SK-N-SH treated with all-trans-retinoic acid at 6 μM for 48 hours (cell line): ENCODE measurements around the gene PIGN.

Experiments used
- ATAC-seq: fragments of 200-7000 bp; cut with Tn5 transposase; 3 replicates; pipeline ENCODE4 v1.9.1; 2020; ENCODE audit warnings: mild to moderate bottlenecking, moderate library complexity
- ARNTL ChIP-seq: fragments of 450-650 bp; formaldehyde crosslinking; IDR thresholded peaks from 2 replicates; pipeline ENCODE4 v1.5.0; 2020; ENCODE audit warnings: low read depth, mild to moderate bottlenecking, moderate library complexity, borderline replicate concordance
- BACH2 ChIP-seq: fragments of 250-450 bp; sonication (Bioruptor Pico); IDR thresholded peaks from 2 replicates; pipeline ENCODE4 v1.9.0; 2021; ENCODE audit warnings: mild to moderate bottlenecking, borderline replicate concordance
- CSDC2 ChIP-seq: fragments of 250-450 bp; sonication (Bioruptor Pico); IDR thresholded peaks from 2 replicates; pipeline ENCODE4 v1.5.0; 2020; ENCODE audit warnings: mild to moderate bottlenecking, moderate library complexity
- ESRRG ChIP-seq: fragments of 250-450 bp; sonication (Bioruptor Pico); IDR thresholded peaks from 2 replicates; pipeline ENCODE4 v1.6.1; 2021; ENCODE audit warnings: mild to moderate bottlenecking
- GLIS3 ChIP-seq: fragments of 250-450 bp; sonication (Bioruptor Pico); IDR thresholded peaks from 2 replicates; pipeline ENCODE4 v1.5.0; 2020; ENCODE audit warnings: mild to moderate bottlenecking, moderate library complexity
- ISL1 ChIP-seq: fragments of 250-450 bp; sonication (Bioruptor Pico); IDR thresholded peaks from 2 replicates; pipeline ENCODE4 v2.1.2; 2022; ENCODE audit warnings: mild to moderate bottlenecking, moderate library complexity
- OSR1 ChIP-seq: fragments of 250-450 bp; sonication (Bioruptor Pico); IDR thresholded peaks from 2 replicates; pipeline ENCODE4 v1.8.0; 2022; ENCODE audit warnings: moderate library complexity, mild to moderate bottlenecking, inconsistent platforms
- POU6F1 ChIP-seq: fragments of 250-450 bp; sonication (Bioruptor Pico); IDR thresholded peaks from 2 replicates; pipeline ENCODE4 v1.8.0; 2021; ENCODE audit warnings: low read depth, mild to moderate bottlenecking, moderate library complexity, borderline replicate concordance
- PPARA ChIP-seq: fragments of 250-450 bp; sonication (Bioruptor Pico); IDR thresholded peaks from 2 replicates; pipeline ENCODE4 v1.5.0; 2020; ENCODE audit warnings: mild to moderate bottlenecking, borderline replicate concordance
- RARB ChIP-seq: fragments of 250-450 bp; sonication (Bioruptor Pico); IDR thresholded peaks from 2 replicates; pipeline ENCODE4 v1.8.0; 2021; ENCODE audit warnings: mild to moderate bottlenecking, moderate library complexity
- SNAI2 ChIP-seq: fragments of 250-450 bp; sonication (Bioruptor Pico); IDR thresholded peaks from 2 replicates; pipeline ENCODE4 v1.5.0; 2020; ENCODE audit warnings: mild to moderate bottlenecking, moderate library complexity
- TOX ChIP-seq: fragments of 250-450 bp; sonication (Bioruptor Pico); IDR thresholded peaks from 2 replicates; pipeline ENCODE4 v1.8.0; 2021; ENCODE audit warnings: mild to moderate bottlenecking, moderate library complexity, borderline replicate concordance
- TSHZ2 ChIP-seq: fragments of 250-450 bp; sonication (Bioruptor Pico); IDR thresholded peaks from 2 replicates; pipeline ENCODE4 v1.5.0; 2020; ENCODE audit warnings: mild to moderate bottlenecking, moderate library complexity
- ZC3H10 ChIP-seq: fragments of 250-450 bp; sonication (Bioruptor Pico); IDR thresholded peaks from 2 replicates; pipeline ENCODE4 v1.5.1; 2021; ENCODE audit warnings: mild to moderate bottlenecking, moderate library complexity
- ZFP3 ChIP-seq: fragments of 250-450 bp; sonication (Bioruptor Pico); IDR thresholded peaks from 2 replicates; pipeline ENCODE4 v1.5.0; 2020; ENCODE audit warnings: mild to moderate bottlenecking, moderate library complexity
- ZFP30 ChIP-seq: fragments of 450-650 bp; formaldehyde crosslinking; IDR thresholded peaks from 2 replicates; pipeline ENCODE4 v1.5.0; 2022; ENCODE audit warnings: mild to moderate bottlenecking, moderate library complexity
- ZNF565 ChIP-seq: fragments of 450-650 bp; formaldehyde crosslinking; conservative IDR thresholded peaks from 2 replicates; pipeline ENCODE4 v1.5.0; 2020; ENCODE audit warnings: low read depth, mild to moderate bottlenecking, moderate library complexity
- ZNF70 ChIP-seq: fragments of 450-650 bp; formaldehyde crosslinking; IDR thresholded peaks from 2 replicates; pipeline ENCODE4 v1.5.0; 2020; ENCODE audit warnings: mild to moderate bottlenecking, moderate library complexity
- ZNF8 ChIP-seq: fragments of 450-650 bp; formaldehyde crosslinking; IDR thresholded peaks from 2 replicates; pipeline ENCODE4 v1.5.0; 2020; ENCODE audit warnings: mild to moderate bottlenecking, moderate library complexity
- TF ChIP-seq, protein P1 (sequence below): fragments of 250-450 bp; sonication (Bioruptor Pico); IDR thresholded peaks from 2 replicates; pipeline ENCODE4 v1.5.1; 2020; ENCODE audit warnings: low read depth, mild to moderate bottlenecking, moderate library complexity
- TF ChIP-seq, protein P2 (sequence below): fragments of 250-450 bp; sonication (Bioruptor Pico); IDR thresholded peaks from 2 replicates; pipeline ENCODE4 v1.5.1; 2021; ENCODE audit warnings: mild to moderate bottlenecking, moderate library complexity

Gene PIGN

DNA sequence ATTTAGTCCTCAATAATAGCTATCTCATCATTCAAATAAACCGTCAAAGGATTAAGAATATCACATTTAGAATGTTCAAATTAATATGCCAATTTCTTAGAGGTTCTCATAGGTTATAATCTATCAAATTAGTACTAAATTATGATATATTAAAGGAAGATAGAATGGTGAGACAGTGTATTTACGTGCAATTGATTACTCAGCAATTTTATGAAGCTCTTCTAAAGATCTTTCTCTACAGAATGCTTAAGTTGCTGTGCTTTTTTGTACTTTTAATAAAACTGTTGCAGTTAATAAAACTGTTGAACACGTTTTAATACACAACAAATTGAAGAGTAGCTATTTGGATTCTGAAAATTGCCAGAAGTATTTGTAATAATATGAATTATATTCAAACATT is 39.2 kb upstream of the PIGN start:
- TF ChIP-seq CSDC2 (CRISPR knock-in tag) (no peak), ZFP3 (no peak), OSR1 (CRISPR knock-in tag) (no peak), TSHZ2 (CRISPR knock-in tag) (no peak), BACH2 (no peak), ZNF70 (no peak), ESRRG (CRISPR knock-in tag) (no peak)
- ATAC-seq: no peak

DNA sequence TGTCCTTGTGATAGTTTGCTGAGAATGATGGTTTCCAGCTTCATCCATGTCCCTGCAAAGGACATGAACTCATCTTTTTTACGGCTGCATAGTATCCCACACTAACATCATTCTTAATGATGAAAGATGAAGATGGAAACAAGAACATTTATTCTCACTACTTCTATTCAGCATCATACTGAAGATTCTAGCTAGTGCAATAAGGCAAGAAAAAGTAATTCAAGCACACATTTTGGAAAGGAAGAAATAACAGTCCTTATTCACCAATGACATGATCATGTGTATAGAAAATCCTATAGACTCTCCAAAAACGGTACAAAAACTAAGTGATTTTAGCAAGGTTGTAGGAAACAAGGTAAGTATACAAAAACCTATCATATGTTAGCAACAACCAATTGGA is 37.4 kb upstream of the PIGN start:
- no peak for ATAC-seq
- TF ChIP-seq ZFP3 (no peak), TOX (CRISPR knock-in tag) (no peak), POU6F1 (no peak), BACH2 (no peak), ZNF70 (no peak), ARNTL (CRISPR knock-in tag) (no peak), SNAI2 (CRISPR knock-in tag) (no peak), ZNF8 (no peak), ZNF565 (CRISPR knock-in tag) (no peak), GLIS3 (CRISPR knock-in tag) (no peak), ESRRG (CRISPR knock-in tag) (no peak), RARB (CRISPR knock-in tag) (no peak), ISL1 (CRISPR knock-in tag) (no peak), CSDC2 (CRISPR knock-in tag) (no peak), OSR1 (CRISPR knock-in tag) (no peak), ZFP30 (CRISPR knock-in tag) (no peak), TSHZ2 (CRISPR knock-in tag) (no peak)
- TF ChIP-seq, protein P1, sequence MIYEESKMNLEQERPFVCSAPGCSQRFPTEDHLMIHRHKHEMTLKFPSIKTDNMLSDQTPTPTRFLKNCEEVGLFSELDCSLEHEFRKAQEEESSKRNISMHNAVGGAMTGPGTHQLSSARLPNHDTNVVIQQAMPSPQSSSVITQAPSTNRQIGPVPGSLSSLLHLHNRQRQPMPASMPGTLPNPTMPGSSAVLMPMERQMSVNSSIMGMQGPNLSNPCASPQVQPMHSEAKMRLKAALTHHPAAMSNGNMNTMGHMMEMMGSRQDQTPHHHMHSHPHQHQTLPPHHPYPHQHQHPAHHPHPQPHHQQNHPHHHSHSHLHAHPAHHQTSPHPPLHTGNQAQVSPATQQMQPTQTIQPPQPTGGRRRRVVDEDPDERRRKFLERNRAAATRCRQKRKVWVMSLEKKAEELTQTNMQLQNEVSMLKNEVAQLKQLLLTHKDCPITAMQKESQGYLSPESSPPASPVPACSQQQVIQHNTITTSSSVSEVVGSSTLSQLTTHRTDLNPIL (CRISPR knock-in tag): no peak
- TF ChIP-seq, protein P2, sequence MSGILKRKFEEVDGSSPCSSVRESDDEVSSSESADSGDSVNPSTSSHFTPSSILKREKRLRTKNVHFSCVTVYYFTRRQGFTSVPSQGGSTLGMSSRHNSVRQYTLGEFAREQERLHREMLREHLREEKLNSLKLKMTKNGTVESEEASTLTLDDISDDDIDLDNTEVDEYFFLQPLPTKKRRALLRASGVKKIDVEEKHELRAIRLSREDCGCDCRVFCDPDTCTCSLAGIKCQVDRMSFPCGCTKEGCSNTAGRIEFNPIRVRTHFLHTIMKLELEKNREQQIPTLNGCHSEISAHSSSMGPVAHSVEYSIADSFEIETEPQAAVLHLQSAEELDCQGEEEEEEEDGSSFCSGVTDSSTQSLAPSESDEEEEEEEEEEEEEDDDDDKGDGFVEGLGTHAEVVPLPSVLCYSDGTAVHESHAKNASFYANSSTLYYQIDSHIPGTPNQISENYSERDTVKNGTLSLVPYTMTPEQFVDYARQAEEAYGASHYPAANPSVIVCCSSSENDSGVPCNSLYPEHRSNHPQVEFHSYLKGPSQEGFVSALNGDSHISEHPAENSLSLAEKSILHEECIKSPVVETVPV (CRISPR knock-in tag): no peak
- TF ChIP-seq, all 23 proteins: peak for 0

- TF ChIP-seq ZNF8 (no peak), OSR1 (CRISPR knock-in tag) (no peak), ARNTL (CRISPR knock-in tag) (no peak), TOX (CRISPR knock-in tag) (no peak), ESRRG (CRISPR knock-in tag) (no peak), ZC3H10 (CRISPR knock-in tag) (no peak), ZFP30 (CRISPR knock-in tag) (no peak), ISL1 (CRISPR knock-in tag) (no peak), TSHZ2 (CRISPR knock-in tag) (no peak), SNAI2 (CRISPR knock-in tag) (no peak), ZFP3 (no peak), PPARA (CRISPR knock-in tag) (no peak), BACH2 (no peak)
- TF ChIP-seq, protein P2 (CRISPR knock-in tag): no peak
- TF ChIP-seq, protein P1 (CRISPR knock-in tag): no peak
- TF ChIP-seq, all 23 proteins: peak for 0
- no peak for ATAC-seq
Observed at GRCh38 chr18:62214790-62215189, 27.9 kb upstream of the PIGN start.
